PFSK-1 (cell line): ENCODE data around the gene EXOC4.

Experiments
- FOXP2 ChIP-seq: optimal IDR thresholded peaks from 2 replicates; pipeline ENCODE3; 2011; ENCODE audit warnings: borderline replicate concordance, control low read depth, inconsistent platforms; ENCODE audit not compliant: insufficient read depth; ENCODE audit errors: extremely low read length, extremely low read depth
- POLR2AphosphoS5 ChIP-seq: IDR thresholded peaks from 2 replicates; pipeline ENCODE4 v1.6.1; 2012; ENCODE audit warnings: low read depth, mild to moderate bottlenecking, control low read depth, low read length, moderate library complexity
- SIN3A ChIP-seq: IDR thresholded peaks from 2 replicates; pipeline ENCODE4 v1.6.1; 2012; ENCODE audit warnings: mild to moderate bottlenecking, low read length, moderate library complexity, borderline replicate concordance; ENCODE audit not compliant: insufficient read depth
- TAF1 ChIP-seq: IDR thresholded peaks from 2 replicates; pipeline ENCODE4 v1.6.1; 2012; ENCODE audit warnings: low read length, control low read depth, borderline replicate concordance; ENCODE audit not compliant: insufficient read depth
- TF ChIP-seq, protein P1 (sequence below), 2 experiments: IDR thresholded peaks; 2 replicates each; pipeline versions ENCODE4 v1.6.1 to v1.8.0; 2011 to 2012; ENCODE audit warnings: low read depth in 2 of 2, low read length in 2 of 2, control low read depth in 1 of 2, inconsistent platforms in 1 of 2, mild to moderate bottlenecking in 1 of 2, moderate library complexity in 1 of 2; ENCODE audit not compliant: insufficient read depth in 1 of 2

Gene EXOC4

DNA sequence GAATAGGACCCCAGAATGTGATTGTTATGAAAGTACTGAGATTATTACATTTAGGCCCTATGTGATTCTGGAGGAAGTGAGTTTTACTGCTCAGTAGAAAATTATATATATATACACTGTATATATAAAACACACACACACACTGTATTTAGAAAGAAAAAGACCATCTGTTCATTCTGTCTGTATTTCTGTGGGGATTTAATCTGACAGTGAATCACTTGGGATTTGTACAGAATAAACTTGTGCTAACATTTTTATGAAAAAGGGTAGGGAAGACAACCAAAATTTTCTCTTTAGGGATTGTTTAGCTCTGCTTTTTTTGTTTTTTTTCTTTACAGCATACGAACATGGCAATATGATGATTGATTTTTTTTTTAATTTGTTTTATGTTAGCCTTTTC, 142.7 kb downstream of the EXOC4 start:
- no peak for TF ChIP-seq SIN3A
- TF ChIP-seq TAF1 = no peak
- no peak for TF ChIP-seq FOXP2
- TF ChIP-seq, protein P1, sequence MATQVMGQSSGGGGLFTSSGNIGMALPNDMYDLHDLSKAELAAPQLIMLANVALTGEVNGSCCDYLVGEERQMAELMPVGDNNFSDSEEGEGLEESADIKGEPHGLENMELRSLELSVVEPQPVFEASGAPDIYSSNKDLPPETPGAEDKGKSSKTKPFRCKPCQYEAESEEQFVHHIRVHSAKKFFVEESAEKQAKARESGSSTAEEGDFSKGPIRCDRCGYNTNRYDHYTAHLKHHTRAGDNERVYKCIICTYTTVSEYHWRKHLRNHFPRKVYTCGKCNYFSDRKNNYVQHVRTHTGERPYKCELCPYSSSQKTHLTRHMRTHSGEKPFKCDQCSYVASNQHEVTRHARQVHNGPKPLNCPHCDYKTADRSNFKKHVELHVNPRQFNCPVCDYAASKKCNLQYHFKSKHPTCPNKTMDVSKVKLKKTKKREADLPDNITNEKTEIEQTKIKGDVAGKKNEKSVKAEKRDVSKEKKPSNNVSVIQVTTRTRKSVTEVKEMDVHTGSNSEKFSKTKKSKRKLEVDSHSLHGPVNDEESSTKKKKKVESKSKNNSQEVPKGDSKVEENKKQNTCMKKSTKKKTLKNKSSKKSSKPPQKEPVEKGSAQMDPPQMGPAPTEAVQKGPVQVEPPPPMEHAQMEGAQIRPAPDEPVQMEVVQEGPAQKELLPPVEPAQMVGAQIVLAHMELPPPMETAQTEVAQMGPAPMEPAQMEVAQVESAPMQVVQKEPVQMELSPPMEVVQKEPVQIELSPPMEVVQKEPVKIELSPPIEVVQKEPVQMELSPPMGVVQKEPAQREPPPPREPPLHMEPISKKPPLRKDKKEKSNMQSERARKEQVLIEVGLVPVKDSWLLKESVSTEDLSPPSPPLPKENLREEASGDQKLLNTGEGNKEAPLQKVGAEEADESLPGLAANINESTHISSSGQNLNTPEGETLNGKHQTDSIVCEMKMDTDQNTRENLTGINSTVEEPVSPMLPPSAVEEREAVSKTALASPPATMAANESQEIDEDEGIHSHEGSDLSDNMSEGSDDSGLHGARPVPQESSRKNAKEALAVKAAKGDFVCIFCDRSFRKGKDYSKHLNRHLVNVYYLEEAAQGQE (IDR thresholded peaks at IDR 0.05; ENCODE audit: insufficient read depth in 1 of 2, low read depth in 2 of 2, low read length in 2 of 2) = no peak
- TF ChIP-seq POLR2AphosphoS5 = no peak

GRCh38 chr7:133398506-133398905, 145.6 kb downstream of the EXOC4 start:
- no peak for TF ChIP-seq TAF1
- TF ChIP-seq FOXP2 = no peak
- TF ChIP-seq, protein P1 (IDR thresholded peaks at IDR 0.05; ENCODE audit: insufficient read depth in 1 of 2, low read depth in 2 of 2, low read length in 2 of 2) = no peak
- no peak for TF ChIP-seq POLR2AphosphoS5
- no peak for TF ChIP-seq SIN3A

DNA sequence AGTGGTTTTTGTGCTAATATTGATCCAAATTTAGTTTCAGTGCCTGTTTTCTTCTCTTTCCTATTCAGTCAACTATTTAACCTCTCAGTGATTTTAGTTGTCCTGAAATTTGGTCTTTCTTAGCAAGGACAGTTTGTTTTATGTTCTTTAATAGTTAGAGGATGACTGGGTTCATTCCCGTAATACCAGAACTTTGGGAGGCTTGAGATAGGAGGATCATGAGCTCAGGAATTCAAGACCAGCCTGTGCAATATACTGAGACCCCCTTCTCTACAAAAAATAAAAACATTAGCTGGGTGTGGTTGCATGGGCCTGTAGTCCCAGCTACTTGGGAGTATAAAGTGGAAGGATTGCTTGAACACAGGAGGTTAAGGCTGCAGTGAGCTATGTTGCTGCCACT, 148.3 kb downstream of the EXOC4 start:
- TF ChIP-seq TAF1 (no peak), FOXP2 (no peak), POLR2AphosphoS5 (no peak), SIN3A (no peak)

- no peak for TF ChIP-seq POLR2AphosphoS5
- TF ChIP-seq, protein P1 (IDR thresholded peaks at IDR 0.05; ENCODE audit: insufficient read depth in 1 of 2, low read depth in 2 of 2, low read length in 2 of 2) = no peak
- TF ChIP-seq FOXP2 = no peak
- TF ChIP-seq TAF1 = no peak
- TF ChIP-seq SIN3A = no peak
Observed at GRCh38 chr7:133408212-133408611, 155.3 kb downstream of the EXOC4 start.

GRCh38 chr7:133409421-133409820, 156.5 kb downstream of the EXOC4 start:
- no peak for TF ChIP-seq SIN3A
- TF ChIP-seq TAF1 = no peak
- TF ChIP-seq, protein P1 (IDR thresholded peaks at IDR 0.05; ENCODE audit: insufficient read depth in 1 of 2, low read depth in 2 of 2, low read length in 2 of 2) = no peak
- no peak for TF ChIP-seq FOXP2
- TF ChIP-seq POLR2AphosphoS5 = no peak
